Endothelial cell (in vitro differentiated cells): ENCODE results near the gene KCNK17. TPM values are rescaled to one million over a fixed set of nuclear protein-coding genes. Genes with fewer than 3 reads are reported as not detected.

ENCODE experiments used
- DNase-seq: peaks from one replicate; pipeline ENCODE4 v3.0.0; 2021; ENCODE audit warnings: low spot score
- H3K27ac Mint-ChIP-seq: one replicate; pipeline ENCODE4 v1.8.0; 2021; ENCODE audit warnings: mixed read lengths, inconsistent platforms; ENCODE audit not compliant: unreplicated experiment
- H3K27me3 Mint-ChIP-seq: one replicate; pipeline ENCODE4 v1.8.0; 2021; ENCODE audit warnings: mild to moderate bottlenecking, moderate library complexity, mixed read lengths, inconsistent platforms; ENCODE audit not compliant: unreplicated experiment
- H3K36me3 Mint-ChIP-seq: one replicate; pipeline ENCODE4 v1.8.0; 2021; ENCODE audit warnings: mild to moderate bottlenecking, low read depth, mixed read lengths, inconsistent platforms; ENCODE audit not compliant: unreplicated experiment
- H3K4me1 Mint-ChIP-seq: one replicate; pipeline ENCODE4 v1.8.0; 2021; ENCODE audit warnings: mild to moderate bottlenecking, mixed read lengths, inconsistent platforms; ENCODE audit not compliant: unreplicated experiment
- H3K4me3 Mint-ChIP-seq: one replicate; pipeline ENCODE4 v1.8.0; 2021; ENCODE audit warnings: mild to moderate bottlenecking, mixed read lengths, inconsistent platforms; ENCODE audit not compliant: unreplicated experiment
- H3K9me3 Mint-ChIP-seq: one replicate; pipeline ENCODE4 v1.8.0; 2021; ENCODE audit warnings: mixed read lengths, inconsistent platforms; ENCODE audit not compliant: unreplicated experiment
- CTCF ChIP-seq: fragments of 200-600 bp; sonication (generic); IDR thresholded peaks from one replicate; pipeline ENCODE4 v1.5.0; 2021; ENCODE audit warnings: antibody characterized with exemption; ENCODE audit not compliant: unreplicated experiment
- total RNA-seq: library from RNA; stranded (reverse); fragmentation: NEBNext Ultra II Directional; extraction: Animal tissue kit (Norgen Biotek cat#: 25700); gene quantifications from one replicate; pipeline ENCODE4 v1.2.1, GENCODE V29; 2021; ENCODE audit not compliant: unreplicated experiment

KCNK17 gene
- total RNA-seq, 1 donor from 2014 or later, result 180 TPM

- no peak overlapping the region for H3K27ac Mint-ChIP-seq
- DNase-seq, result no peak
- H3K4me1 Mint-ChIP-seq, result peaks cover 12% of the 10 kb centered on the region
- peaks cover 22% of the 10 kb centered on the region for H3K36me3 Mint-ChIP-seq
- peak overlapping the region; percentile 39 for H3K4me3 Mint-ChIP-seq
- TF ChIP-seq CTCF, result no peak
- no peaks in the 10 kb centered on the region for H3K9me3 Mint-ChIP-seq
- H3K27me3 Mint-ChIP-seq, result peaks cover 13% of the 10 kb centered on the region
Measured at GRCh38 chr6:39300739-39301138, 13.5 kb downstream of the KCNK17 start.

GRCh38 chr6:39298061-39298460 lies 16.2 kb downstream of the KCNK17 start:
- Mint-ChIP-seq H3K36me3 (peaks cover 18% of the 10 kb centered on the region), H3K27ac (no peak overlapping the region), H3K4me1 (peaks cover 4% of the 10 kb centered on the region), H3K27me3 (peaks cover 19% of the 10 kb centered on the region), H3K9me3 (no peaks in the 10 kb centered on the region), H3K4me3 (no peak overlapping the region)
- no peak for TF ChIP-seq CTCF
- no peak for DNase-seq

GRCh38 chr6:39296745-39297640 lies 17.2 kb downstream of the KCNK17 start:
- no peak overlapping the region for H3K4me3 Mint-ChIP-seq
- peaks cover 16% of the 10 kb centered on the region for H3K27me3 Mint-ChIP-seq
- no peaks in the 10 kb centered on the region for H3K4me1 Mint-ChIP-seq
- no peaks in the 10 kb centered on the region for H3K9me3 Mint-ChIP-seq
- TF ChIP-seq CTCF, result no peak
- peaks cover 13% of the 10 kb centered on the region for H3K36me3 Mint-ChIP-seq
- no peak overlapping the region for H3K27ac Mint-ChIP-seq
- DNase-seq, result no peak

GRCh38 chr6:39295611-39296011 lies 18.6 kb downstream of the KCNK17 start:
- H3K36me3 Mint-ChIP-seq, result peaks cover 10% of the 10 kb centered on the region
- TF ChIP-seq CTCF, result no peak
- no peak for DNase-seq
- H3K4me1 Mint-ChIP-seq, result no peaks in the 10 kb centered on the region
- H3K9me3 Mint-ChIP-seq, result no peaks in the 10 kb centered on the region
- H3K27me3 Mint-ChIP-seq, result peaks cover 16% of the 10 kb centered on the region
- no peak overlapping the region for H3K27ac Mint-ChIP-seq
- H3K4me3 Mint-ChIP-seq, result no peak overlapping the region

GRCh38 chr6:39294899-39295298 lies 19.3 kb downstream of the KCNK17 start:
- no peak for DNase-seq
- peaks cover 16% of the 10 kb centered on the region for H3K27me3 Mint-ChIP-seq
- peaks cover 6% of the 10 kb centered on the region for H3K36me3 Mint-ChIP-seq
- no peaks in the 10 kb centered on the region for H3K9me3 Mint-ChIP-seq
- no peak for TF ChIP-seq CTCF
- no peak overlapping the region for H3K4me3 Mint-ChIP-seq
- H3K4me1 Mint-ChIP-seq, result no peaks in the 10 kb centered on the region
- no peak overlapping the region for H3K27ac Mint-ChIP-seq
